ENCODE results near the gene ALDH18A1.
A peak's percentile ranks its signal among the peaks of the same experiment; 100 is the strongest.

Gene ALDH18A1

DNA sequence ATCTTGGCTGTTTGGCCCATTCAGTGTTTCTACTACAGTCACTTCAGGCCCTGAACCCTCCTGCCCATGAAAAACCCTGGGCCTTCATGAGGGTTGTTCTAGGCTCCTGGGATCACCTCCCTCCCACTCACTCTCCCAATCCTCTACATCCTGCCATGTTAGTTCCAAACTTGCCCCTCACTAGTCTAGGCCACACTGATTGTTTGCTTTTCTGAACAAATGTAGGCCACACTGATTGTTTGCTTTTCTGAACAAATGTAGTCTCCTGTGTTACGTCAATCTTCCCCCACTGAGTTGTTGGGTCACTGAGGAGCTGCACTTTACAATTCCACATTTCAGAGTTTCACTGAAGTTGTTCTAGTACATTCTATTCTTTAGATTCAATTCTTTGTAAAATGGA, 5.3 kb upstream of the ALDH18A1 start:
- TF ChIP-seq, protein P1, sequence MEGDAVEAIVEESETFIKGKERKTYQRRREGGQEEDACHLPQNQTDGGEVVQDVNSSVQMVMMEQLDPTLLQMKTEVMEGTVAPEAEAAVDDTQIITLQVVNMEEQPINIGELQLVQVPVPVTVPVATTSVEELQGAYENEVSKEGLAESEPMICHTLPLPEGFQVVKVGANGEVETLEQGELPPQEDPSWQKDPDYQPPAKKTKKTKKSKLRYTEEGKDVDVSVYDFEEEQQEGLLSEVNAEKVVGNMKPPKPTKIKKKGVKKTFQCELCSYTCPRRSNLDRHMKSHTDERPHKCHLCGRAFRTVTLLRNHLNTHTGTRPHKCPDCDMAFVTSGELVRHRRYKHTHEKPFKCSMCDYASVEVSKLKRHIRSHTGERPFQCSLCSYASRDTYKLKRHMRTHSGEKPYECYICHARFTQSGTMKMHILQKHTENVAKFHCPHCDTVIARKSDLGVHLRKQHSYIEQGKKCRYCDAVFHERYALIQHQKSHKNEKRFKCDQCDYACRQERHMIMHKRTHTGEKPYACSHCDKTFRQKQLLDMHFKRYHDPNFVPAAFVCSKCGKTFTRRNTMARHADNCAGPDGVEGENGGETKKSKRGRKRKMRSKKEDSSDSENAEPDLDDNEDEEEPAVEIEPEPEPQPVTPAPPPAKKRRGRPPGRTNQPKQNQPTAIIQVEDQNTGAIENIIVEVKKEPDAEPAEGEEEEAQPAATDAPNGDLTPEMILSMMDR (IDR thresholded peaks at IDR 0.05; ENCODE audit: extremely low read depth, missing control alignments), result no peak
- DNase-seq (ENCODE audit: low spot score), result no peak

DNA sequence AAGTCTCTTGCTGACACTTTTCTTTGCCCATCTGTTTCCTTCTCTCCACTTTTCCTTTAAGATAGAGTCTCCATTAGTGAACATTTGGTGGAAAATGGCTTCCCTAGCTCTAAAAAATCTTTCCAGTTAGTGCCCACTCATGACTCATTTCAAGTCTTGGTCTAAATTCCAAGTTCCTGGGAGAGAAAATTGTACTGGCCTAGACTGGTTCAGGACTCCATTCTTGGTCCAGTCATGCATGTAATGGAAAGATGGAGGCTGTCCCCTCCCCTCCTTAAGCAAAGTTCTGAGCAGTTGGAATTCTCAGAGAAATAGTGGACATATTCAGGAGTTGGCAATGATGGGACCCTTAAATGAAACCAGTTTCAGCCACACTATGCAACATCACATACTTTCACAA, 3.8 kb upstream of the ALDH18A1 start:
- no peak for DNase-seq (ENCODE audit: low spot score)
- TF ChIP-seq, protein P1 (IDR thresholded peaks at IDR 0.05; ENCODE audit: extremely low read depth, missing control alignments), result no peak

DNA sequence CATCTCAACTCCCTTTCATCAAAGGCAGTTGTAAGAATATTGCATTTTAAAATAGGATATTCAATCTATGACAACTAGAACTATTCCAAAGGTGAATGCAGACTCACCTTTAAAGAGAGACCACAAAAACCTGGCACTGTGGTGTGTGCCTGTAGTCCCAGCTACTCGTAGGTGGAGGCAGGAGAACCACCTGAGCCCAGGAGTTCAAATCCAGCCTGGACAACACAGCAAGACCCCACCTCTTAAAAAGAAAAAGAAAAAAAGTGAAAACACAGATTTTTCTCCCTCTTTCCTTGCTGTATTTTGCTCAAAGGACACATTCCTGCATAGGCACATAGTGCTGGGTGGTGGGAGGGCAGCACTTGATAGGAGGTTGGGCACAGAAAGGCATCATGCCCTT, 739 bp upstream of the ALDH18A1 start:
- DNase-seq (ENCODE audit: low spot score), result no peak
- TF ChIP-seq, protein P1 (IDR thresholded peaks at IDR 0.05; ENCODE audit: extremely low read depth, missing control alignments), result no peak

DNA sequence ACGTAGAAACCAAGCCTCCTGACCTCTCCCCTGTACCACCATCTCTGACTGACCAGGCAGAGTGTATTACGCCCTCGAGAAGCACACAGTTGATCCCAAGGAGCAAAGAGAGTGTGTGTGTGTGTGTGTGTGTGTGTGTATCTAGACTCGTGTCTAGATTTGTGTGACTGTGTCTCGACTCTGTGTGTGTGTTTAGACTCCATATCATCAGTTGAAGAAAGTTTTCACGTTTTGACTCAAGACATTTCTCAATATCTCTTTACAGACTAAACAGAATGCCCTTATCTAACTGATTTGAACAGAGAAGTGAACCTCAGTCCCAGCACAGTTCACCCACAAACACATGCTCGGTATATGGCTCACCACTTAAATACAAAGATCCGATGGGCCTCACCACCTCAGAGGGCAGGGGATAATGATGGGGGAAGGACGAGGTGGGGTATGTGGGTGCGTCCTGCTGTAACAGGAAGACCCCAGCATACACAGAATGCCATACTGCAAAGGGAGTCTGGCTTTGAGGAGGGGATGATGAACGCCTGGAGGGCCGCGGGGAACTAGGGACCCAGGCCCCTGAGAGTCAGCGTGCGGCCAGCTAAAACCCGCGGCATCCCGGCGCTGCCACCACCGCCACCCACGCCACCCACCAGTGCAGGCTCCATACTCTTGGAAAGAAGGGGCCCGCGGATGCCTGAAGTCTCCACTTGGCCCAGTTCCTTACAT, 780 bp downstream of the ALDH18A1 start:
- TF ChIP-seq, protein P1 (IDR thresholded peaks at IDR 0.05; ENCODE audit: extremely low read depth, missing control alignments), result no peak
- DNase-seq (ENCODE audit: low spot score), result peak; percentile 25

DNA sequence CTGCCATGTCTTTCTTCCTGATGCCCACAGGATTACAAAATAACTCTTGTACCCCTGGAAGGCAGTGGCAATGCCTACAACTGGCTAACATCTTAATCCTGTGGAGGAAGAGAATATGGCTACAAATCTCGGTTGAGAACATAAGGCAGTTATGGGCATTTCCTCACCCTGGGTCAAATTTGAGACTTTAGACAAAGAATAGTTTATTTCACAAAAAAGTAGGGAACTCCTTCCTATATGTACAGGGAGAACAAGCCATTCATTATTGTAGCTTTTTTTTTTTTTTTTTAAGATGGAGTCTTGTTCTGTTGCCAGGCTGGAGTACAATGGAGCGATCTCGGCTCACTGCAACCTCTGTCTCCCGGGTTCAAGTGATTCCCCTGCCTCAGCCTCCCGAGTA, 2.6 kb downstream of the ALDH18A1 start:
- TF ChIP-seq, protein P1 (IDR thresholded peaks at IDR 0.05; ENCODE audit: extremely low read depth, missing control alignments), result no peak
- DNase-seq (ENCODE audit: low spot score), result no peak

DNA sequence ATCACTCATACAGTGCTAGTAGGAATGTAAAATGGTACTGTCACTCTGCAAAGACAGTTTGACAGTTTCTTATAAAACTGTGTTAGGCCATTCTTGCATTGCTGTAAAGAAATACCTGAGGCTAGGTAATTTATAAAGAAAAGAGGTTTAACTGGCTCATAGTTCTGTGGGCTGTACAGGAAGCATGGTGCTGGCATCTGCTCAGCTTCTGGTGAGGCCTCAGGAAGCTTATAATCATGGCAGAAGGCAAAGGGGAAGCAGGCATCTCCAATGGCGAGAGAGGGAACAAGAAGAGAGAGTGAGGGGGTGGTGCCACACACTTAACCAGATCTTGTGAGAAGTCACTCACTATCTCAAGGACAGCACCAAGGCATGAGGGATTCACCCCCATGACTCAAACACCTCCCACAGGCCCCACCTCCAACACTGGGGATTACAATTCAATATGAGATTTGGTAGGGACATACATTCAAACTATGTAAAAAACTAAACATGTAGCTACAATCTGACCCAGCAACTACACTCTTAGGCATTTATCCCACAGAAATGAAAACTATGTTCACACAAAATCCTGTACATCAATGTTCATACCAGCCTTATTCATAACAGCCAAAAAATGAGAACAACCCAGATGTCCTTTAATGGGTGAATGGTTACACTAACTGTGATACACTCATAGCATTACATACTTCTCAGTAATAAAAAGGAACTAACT, 5.0 kb downstream of the ALDH18A1 start:
- TF ChIP-seq, protein P1 (IDR thresholded peaks at IDR 0.05; ENCODE audit: extremely low read depth, missing control alignments), result no peak
- no peak for DNase-seq (ENCODE audit: low spot score)

DNA sequence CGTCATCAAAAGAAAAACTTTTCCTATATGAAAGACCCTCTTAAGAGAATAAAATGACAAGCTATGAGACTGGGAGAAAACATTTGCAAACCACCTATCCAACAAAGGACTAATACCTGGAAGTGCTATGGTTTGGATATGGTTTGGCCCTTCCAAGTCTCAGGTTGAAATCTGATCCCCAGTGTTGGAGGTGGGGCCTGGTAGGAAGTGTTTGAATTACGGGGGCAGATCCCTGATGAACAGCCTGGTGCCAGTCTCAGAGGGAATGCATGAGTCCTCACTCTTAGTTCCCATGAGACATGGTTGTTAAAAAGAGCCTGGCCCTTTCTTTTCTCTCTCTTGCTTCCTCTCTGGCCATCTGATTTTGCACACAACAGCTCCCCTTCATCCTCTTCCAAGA, 6.3 kb downstream of the ALDH18A1 start:
- TF ChIP-seq, protein P1 (IDR thresholded peaks at IDR 0.05; ENCODE audit: extremely low read depth, missing control alignments), result no peak
- DNase-seq (ENCODE audit: low spot score), result no peak

All from GM20000 (cell line).